Measurements from ENCODE around the gene WNT11.

The WNT11 gene

DNA sequence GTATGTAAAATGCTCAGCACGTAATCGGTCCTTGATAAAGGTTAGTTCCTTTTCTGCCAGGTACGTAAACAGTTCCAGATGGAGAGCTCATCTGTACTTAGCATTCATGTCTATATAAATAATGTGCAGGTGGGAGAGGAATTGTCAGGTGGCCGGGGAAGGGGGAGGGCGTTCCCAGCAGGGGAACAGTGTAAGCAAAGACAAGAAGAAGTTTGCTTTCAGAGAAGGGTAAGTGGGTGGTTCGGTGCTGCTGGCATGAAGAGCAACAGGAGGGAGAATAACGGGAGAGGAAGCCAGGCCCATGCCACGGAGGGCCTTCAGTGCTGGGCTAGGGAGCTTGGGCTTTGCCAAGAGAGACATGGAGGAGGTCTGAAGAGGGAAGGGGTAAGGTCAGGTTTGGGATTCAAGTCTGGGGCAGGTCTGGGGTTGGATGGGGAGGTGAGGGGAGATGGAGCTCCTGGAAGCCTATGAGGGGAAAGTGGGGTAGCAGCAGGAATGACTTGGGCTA, 11.4 kb upstream of the WNT11 start:
- no peak for DNase-seq

DNA sequence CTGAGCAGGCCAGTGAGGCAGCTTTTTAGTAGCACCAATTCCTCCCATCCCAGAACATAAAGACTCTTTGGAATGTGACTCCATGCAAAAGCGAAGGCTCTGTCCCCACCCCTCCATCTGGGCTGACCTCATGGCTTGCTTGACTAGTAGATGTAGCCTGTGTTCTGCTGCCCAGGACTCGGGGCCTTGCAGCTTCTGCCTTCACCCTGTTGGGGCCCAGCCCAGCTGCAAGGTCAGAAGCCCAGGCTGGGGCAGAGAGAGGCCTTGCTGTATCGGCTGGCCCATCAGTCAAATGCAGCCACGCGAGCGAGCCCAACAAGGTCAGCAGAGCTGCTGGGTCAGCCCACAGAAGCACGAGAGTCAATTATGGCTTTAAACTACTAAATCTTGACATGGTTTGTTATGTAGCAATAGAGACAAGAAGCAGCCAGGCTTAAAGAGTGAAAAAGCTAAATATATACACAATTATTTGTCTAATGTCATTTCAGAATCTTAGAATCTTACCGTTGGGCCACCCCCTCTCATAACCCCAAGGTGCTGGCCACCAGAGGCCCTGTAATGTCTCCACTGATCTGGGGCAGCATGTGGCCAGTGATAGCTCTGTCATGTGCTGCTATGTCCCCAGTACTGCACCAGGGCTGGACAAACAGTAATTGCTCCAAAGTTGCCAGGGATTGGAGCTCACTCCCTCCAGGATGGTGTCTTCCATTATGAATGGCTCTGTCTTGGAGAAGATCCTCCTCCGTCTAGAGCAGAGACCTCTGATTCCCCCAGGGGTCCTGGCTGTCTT, 10.4 kb upstream of the WNT11 start:
- DNase-seq, result no peak

DNA sequence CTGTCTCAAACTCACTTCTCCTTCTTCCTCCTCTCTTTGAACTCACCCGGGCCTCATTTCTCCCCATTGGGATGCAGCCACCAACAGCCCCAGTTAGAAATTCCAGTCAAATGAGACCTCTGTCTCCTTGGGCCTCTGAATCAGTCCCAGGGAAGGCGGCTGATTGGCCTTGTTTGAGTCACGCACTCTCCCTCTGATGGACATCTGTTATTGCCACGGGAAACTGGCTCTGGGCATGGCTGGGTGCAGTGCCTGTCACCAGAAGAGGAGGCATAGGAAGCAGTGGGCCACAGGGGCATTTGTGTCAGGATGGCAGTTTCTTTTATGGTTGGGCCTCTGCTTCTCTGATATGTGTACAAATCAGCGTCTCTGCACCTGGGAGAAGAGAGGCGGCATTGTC, 9.6 kb upstream of the WNT11 start:
- no peak for DNase-seq

DNA sequence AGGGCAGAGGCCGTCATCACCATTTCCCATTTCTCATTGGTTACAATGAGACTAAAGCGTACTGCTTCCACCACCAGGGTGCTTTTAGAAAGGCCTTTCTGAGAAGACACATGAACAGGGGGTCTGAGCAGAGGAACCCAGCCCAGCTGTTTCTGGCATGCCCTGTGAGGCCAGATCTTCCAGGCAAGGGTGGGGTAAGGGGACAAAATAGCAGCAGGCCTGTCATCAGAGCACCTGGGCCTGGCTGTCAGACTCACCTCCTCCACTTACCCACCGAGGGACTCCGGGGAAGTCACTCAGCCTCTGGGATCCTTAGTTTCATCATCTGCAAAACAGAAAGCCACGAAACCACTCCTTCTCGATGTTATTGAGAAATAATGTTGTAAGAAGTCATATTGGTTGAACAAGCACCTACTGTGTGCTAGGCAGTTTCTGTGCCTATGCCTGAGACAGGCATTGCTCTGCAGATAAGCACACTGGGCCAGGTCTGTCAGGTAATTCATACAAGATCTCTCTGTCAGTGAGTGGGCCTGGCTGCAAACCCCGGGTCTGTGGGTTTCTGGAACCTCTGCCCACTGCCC, 8.8 kb upstream of the WNT11 start:
- no peak for DNase-seq

DNA sequence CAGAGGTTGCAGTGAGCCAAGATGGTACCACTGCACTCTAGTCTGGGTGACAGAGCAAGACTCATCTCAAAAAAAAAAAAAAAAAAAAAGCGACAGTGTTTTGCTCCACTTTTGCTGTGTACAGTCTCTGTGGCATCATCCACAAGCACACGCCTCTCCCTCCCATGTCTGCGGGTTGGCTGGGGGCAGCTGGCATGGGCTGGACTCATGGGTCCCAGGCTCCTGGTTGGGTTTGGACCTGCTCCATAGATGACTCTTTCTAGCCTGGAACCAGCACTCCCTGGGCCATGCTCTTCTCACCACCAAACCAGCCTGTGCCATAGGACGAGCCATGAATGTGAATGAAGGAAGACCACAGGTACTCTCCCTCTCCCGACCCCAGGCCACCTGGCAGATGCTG, 7.9 kb upstream of the WNT11 start:
- DNase-seq, result no peak

DNA sequence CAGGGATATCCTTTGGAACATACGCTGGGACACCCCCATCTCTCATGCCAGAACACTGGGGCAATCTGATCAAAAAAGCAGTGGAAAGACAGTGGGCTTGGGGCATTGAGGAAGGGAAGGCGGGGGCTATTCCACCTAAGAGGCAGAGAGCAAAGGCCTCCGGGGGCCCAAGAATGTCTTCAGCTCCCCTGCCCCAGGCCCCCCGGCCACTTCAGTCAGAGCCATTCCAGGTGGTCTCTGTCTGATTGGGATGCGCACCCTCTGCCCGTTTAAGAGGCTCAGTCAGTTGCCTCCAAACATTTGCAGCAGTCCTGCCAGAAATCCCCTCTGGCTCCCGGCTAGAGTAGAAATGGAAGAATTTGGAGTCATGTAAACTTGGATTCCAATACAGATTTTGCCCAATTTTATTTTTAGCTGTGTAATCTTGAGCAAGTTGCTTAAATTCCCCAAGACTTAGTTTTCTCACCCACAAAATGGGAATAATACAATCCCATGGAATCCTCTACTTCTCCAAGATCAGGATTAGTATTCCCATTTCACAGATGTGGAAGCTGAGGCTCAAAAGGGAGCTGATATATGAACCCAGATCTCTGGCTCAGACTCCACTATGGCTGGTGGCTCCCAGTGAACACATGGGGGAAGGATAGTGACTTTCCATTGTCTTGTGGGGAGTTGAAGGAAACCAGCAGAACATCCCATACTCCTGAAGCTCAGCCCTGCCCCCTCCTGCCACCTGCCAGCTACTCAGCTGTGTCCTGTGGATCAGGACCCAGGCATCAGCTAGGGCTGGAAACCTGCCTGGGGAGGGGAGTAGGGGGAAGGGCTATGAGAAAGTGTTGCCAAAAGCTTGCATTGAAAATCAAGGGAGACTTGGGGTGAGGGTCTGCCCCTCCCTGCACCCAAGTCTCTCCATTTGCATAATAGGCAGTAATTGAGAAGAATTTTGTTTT, 6.1 kb upstream of the WNT11 start:
- no peak for DNase-seq

DNA sequence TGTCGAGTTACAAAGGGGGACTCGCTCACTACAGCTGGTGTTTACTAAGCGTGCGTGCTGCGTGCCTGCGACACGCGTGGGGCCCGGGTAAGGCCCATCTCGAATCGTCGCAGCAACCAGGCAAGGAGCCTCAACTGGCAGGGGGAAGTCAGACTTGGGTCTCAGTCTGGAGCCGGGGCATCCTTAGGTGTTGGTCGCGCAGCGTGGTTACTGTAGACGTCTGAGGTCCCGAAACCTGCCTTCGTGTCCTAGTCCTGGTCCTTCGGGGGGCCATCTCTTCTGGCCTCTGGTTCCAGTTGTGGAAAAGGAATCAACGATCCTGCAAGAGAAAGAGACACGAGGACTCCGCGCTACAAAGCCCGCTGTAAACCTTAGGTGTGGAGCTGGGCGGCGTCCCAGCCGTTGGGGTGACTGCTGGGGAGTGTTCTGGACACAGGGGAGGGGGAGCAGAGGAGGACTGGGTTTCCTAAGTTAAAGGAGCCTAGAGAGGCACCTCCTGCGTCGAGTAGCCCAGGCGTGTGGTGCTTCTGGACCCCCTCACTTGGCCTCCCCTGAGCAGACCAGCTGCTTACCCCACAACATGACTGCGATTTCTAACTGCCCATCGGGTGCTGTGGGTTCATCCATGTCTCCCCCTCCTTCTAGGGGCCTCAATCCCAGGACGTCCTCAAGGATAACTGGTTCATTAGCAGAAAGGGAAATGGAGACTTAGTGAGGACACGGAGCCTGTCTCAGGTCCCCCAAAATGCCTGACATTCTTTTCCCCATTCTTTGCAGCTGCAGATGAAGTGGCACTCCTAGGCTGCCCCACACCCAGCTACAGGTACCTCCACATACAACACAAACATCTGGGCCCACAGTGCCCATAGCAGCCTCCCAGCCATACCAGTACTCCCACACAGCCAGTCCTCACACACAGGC, 4.9 kb upstream of the WNT11 start:
- DNase-seq, result no peak

DNA sequence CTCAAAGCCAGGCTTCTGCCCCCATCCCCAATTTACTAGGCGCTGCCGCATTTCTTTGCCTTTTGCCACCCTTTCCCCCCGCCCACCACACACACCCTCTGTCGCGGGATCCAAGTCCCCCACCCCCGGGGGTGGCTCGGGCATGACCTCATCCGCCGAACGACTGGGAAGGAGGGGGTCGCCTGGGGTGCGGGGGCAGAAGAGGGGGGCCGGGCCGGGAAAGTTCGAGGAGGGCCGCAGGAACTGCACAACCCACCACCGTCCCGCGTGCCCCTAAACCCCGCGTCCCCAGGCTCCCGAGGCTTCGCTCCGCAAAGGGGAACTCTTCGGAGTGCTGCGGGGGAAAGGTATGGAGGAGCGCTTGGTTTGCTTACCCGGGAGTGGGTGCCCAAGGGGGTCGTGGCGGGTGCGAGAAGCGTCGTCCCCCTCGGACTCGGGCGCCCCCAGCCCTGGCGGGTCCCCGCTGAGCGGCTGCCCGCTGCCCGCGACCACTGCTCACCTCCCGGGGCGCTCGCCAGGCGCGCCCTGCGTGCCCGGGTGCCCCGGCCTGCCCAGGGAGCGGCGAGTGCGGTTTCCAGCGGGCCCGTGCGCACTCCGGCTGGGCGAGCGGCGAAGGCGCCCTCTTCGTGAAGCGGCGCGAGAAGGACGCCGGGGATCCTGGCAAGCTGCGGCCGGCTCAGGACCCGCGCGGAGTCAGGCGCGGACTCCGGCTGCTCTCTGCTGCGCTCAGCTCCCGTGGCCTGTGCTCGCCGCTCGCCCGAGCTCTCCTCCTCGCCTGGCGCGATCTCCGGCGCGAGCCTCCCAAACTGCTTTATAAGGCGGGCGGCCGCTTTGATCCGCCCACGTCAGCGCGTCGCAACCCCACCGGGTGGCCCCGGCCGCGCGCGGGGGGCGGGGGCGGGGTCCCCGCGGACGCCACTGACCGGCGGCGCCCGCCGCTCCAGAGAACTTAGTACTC, 4.0 kb upstream of the WNT11 start:
- DNase-seq, result no peak

DNA sequence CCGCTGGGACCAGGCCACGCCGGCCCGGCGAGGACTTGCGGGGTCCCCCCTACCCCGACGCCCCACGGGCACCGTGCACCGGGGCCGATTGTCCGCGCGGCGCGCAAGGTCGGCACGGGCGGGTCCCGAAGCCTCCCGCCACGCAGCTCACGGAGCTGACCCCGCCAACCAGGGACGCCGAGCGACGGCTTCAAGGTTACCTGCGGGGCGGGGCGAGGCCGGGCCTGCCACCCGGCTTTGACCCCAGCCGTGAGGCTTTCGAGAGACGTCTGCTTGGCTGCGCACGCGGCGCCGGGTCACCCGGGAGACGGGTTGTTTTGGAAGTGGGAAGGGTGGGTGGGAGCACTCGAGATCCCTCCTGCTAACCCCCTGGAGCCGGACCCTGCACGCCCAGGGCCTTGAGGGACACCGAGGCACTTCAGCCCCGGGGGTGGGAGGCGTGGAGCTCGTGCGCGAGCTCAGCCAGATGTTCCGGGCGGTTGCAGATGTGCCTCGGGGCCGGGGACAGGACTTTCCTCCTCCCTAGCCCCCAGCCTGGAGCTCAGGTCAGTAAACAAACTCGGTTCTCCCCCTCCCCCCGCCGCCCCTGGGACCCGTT, 3.2 kb upstream of the WNT11 start:
- no peak for DNase-seq

DNA sequence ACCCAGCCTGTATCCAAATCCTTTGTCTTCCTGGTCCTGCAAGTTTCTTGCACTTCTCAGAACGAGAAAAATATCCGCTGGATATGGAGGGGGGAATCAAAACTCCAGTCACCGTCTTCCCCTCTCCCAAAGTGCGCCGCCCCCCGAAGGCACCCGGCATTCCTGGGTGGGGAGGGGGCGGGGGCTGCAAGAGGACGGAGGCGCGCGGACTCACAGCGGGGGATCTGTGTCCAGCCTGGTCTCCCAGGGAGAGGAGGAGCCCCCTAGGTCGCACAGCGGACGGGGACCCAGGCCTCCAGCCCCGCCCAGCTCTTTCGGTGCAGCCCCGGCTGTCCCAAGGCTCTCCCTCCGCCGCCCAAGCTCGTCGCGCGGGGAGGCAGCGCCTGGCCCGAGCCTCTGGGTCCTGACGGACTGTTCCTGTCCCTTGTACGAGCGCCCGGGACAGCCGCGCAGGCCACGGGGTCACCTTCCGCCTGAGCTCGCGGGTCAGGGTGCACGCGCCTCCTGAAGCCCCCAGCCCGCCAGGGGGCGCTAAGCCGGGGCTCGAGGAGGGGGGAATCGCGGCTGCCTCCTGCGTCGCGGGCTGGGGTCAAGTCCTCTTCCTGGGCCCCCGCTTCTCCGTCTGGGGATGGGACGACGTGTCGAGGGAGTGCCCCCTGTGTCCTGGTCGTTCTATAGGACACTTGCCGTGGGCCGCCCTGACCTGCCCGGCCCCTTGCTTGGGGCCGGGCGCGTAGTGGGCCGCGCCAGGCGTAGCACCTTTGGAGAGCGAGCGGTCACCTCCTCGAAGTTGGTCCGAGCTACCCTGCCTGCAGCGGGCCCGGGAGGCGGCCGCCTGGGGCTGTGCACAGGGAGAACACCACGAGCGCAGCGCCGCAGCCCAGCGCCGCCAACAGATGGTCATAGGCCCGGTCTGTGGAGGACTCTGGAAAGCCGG, 2.4 kb upstream of the WNT11 start:
- peak; percentile 68 for DNase-seq

DNA sequence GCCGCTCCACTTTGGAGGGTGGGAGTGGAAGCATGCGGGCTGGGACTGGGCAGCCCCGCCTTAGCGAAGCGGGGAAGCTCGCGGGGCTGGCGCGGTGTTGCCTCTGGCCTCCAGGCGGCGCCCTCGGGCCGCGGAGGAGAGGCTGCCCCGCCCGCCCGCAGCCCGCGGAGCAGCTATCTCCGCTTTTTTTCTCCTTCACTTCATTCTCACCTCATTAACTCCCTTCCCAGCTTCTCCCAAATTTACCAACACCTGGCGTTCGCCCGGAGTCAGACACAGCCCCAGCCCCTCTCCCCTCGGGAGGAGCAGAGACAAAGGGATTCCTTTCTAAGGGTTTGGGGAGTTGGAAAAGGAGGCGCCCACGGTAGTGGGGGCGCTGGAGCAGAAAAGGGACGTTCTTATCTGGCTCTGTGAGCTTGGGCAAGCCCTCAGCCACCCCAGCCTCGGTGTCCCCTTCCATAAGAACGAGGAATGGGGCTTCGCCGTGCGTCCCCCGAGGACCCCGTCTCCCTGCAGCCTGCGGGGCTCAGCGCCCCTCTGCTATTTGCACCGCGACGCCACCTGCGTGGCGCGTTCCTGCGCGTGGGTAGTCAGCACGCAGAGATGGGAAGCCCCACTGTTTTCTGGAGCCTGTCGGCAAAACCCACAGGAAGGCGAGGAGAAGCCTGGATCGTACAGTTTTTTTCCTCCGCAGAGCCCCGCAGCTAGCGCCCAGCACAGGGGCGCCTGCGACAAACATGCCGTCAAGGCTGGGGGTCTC, 1.5 kb upstream of the WNT11 start:
- DNase-seq, result peak; percentile 70

DNA sequence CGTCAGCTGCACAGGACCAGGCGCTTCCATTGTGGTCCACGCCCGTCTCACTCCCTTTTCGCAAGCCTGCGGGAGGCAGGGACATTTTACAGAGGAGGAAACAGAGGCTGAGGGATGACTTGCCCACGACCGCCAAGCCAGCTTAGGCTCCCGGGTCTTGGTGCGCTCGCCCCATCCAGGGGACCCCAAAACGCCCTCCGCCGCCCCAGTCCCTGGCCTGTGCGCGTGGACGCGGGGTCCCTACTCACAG, 300 bp downstream of the WNT11 start:
- DNase-seq, result no peak

DNA sequence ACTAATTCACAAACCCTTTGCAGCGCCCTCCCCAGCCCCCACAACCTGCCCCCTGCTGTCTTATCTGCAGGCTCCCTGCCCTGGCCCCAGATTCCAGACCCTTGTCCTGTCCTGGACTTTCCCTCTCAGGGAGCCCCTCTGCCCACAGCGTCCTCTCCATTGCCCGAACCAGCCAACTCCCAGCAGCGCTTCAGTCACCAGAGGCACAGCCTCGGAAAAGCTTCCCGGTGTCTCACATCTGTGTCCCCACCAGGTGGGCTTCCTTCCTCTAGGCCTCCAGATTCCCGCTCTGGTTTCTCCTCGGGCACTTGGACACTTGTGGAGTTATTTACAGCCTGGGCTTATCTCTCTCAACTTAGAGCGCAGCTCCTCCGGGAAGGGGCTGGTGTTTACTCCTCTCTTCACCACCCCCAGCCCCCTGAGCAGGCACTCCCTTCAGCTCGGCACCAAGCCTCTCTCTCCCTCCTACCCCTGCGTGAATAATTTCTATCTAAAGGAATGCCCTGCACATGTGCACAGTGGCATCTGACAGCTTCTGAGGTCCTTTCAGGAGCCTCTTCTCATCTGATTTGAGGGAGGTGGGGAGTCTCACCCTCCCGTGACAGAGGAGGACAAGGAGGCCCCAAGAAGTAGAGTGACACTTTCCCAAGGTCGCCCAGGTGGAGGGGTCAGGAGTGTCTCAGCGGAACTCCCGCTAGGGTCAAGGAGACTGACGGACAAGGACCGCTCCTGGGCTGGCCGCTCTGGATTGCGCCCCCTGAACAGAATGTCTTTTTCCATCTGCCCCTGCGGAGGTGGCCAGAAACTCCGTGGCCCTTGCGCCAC, 838 bp downstream of the WNT11 start:
- DNase-seq, result no peak

DNA sequence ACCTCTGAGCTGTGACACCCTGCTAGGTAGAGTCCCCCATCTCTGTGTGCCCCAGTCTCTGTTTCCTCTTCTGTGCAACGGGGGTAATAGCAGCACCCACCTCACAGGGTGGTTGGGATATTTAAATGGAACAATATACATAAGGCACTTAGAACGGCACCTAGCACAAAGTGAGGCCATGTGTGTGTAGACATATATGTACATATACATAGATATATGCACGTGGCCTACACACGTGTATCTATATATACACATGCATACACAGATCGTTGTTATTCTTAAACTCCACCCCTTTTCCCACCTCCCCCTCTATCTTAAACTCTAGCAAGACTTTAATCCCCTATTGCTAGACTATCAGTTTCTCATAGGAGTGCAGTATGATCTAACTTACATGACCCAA, 2.4 kb downstream of the WNT11 start:
- DNase-seq, result no peak

DNA sequence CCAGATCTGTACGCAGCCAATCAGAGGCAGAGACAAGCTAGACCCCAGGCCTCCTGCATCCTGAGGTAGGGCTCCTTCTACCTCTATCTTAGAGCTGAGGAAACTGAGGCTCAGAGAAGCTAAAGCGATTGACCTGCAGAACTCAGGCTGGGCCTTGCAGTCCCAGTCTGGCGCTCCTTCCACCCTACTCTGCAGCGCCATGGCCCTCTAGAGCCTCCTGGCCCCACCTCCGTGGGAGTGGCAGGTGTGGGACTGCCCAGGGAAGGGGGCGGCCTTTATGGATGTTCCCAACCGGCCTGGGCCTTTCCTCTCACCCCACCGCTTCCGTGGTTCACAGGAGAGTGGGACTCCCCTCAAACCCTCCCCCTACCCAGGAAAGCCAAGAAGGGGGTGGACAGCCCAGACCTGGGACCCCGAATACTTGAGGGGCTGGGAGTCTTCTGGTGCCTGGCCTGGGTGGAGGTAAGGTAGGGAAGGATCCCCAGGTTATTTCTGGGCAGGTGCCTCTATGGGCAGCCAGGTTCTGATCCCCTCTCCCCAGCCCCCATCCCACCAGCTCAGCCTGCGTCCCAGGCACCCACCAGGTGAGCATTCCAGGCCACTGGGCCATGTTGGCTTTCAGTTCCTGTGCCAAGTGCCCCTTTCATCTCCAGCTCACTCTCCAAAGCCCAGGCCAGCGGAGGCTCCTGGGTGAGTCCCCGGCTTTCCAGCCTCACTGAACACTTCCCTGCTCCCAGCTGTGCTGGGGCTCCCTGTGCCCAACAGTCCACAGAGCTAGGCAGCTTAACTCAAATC, 3.0 kb downstream of the WNT11 start:
- DNase-seq, result no peak

DNA sequence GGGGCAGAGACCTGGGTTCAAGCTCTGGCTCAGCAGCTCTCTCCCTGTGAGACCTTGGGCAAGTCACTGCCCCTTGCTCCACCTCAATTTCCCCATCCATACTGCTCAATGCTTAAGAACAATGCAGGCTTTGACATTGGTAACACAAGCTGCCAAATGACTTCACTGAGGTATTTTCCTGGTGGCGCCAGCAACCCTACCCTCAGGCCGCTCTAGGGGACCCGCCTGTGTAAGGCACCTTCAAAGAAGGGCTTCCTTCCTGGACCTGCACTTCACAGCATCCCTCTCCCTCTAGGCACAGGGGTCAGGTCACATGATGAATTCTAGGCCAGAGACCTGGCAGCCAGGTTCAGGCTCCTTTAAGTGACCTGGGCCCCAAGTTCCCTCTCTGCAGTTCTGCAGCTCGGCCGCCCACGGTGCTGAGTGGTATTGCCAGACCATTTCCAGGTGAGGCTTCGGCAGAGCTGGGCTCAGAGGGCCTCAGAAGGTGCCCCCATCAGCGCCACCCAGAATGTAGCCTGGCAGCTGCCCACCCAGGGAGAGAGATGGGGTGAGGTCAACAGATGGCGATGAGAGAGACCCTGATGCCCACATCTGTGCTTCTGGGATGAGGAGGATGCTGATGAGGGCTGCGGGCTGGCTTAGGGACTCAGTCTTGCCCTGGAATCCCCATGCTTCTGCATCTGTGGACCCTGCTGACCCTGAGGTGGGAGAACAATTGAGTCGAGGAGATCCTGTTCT, 4.5 kb downstream of the WNT11 start:
- DNase-seq, result no peak

DNA sequence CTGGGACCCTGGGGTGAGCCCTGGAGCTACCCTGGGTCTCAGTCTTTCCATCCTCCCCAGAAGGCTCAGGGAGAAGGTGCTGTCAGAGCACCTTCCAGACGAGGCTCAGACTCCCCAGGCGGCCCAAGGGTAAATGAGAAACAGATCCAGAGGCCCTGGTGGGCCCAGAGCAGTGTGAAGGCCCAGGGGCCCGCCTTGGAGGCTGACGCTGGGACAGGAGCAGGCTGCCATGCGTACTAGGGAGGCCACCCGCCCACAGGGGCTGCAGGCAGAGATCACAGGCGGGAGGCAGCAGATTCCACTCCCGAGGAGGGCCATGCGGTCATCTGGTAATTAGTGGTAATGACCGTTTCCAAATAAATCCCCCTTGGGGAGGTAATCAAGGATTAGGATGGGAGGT, 5.2 kb downstream of the WNT11 start:
- DNase-seq, result no peak
